Hepatocyte (in vitro differentiated cells): ENCODE data around the gene GFY. TPM values are rescaled to one million over a fixed set of nuclear protein-coding genes. Genes with fewer than 3 reads are reported as not detected.

Experiments
- DNase-seq: peaks from one replicate; pipeline ENCODE4 v3.0.0-alpha.2; 2016; ENCODE audit warnings: low spot score
- H2AFZ ChIP-seq: fragments of 200-600 bp; sonication (generic); 2 replicates; pipeline ENCODE4 v1.6.0; 2016; ENCODE audit warnings: antibody characterized with exemption, mild to moderate bottlenecking
- H3K27ac ChIP-seq: fragments of 200-600 bp; sonication (generic); 2 replicates; pipeline ENCODE4 v1.5.1; 2016; ENCODE audit warnings: mild to moderate bottlenecking
- H3K27me3 ChIP-seq: fragments of 200-600 bp; sonication (generic); 2 replicates; pipeline ENCODE4 v1.6.1; 2016
- H3K36me3 ChIP-seq: fragments of 200-600 bp; sonication (generic); replicated peaks from 2 replicates; pipeline ENCODE4 v1.5.1; 2016; ENCODE audit warnings: low read depth; ENCODE audit not compliant: insufficient read depth
- H3K4me1 ChIP-seq: fragments of 200-600 bp; sonication (generic); 2 replicates; pipeline ENCODE4 v1.5.1; 2016; ENCODE audit warnings: mild to moderate bottlenecking, moderate library complexity; ENCODE audit not compliant: insufficient read depth
- H3K4me2 ChIP-seq: fragments of 200-600 bp; sonication (generic); 2 replicates; pipeline ENCODE4 v1.6.0; 2016
- H3K4me3 ChIP-seq: fragments of 200-600 bp; sonication (generic); 2 replicates; pipeline ENCODE4 v1.5.1; 2016; ENCODE audit warnings: mild to moderate bottlenecking
- H3K79me2 ChIP-seq: fragments of 200-600 bp; sonication (generic); 2 replicates; pipeline ENCODE4 v1.6.0; 2017; ENCODE audit warnings: mild to moderate bottlenecking
- H3K9me2 ChIP-seq: fragments of 200-600 bp; sonication (generic); replicated peaks from 2 replicates; pipeline ENCODE4 v1.6.0; 2017; ENCODE audit warnings: mild to moderate bottlenecking; ENCODE audit not compliant: insufficient read depth
- H3K9me3 ChIP-seq: fragments of 200-600 bp; sonication (generic); 2 replicates; pipeline ENCODE4 v1.5.1; 2016; ENCODE audit warnings: low read depth, mild to moderate bottlenecking
- H4K20me1 ChIP-seq: fragments of 200-600 bp; sonication (generic); 2 replicates; pipeline ENCODE4 v1.6.0; 2016; ENCODE audit warnings: mild to moderate bottlenecking; ENCODE audit not compliant: insufficient read depth, poor library complexity, severe bottlenecking
- CTCF ChIP-seq: fragments of 200-600 bp; sonication (generic); IDR thresholded peaks from 2 replicates; pipeline ENCODE4 v1.5.1; 2016; ENCODE audit warnings: antibody characterized with exemption, mild to moderate bottlenecking; ENCODE audit not compliant: poor library complexity
- EZH2 ChIP-seq: fragments of 200-600 bp; sonication (generic); IDR thresholded peaks from 2 replicates; pipeline ENCODE4 v1.6.1; 2016; ENCODE audit warnings: antibody characterized with exemption, mild to moderate bottlenecking, borderline replicate concordance
- EZH2phosphoT487 ChIP-seq: fragments of 200-600 bp; sonication (generic); IDR thresholded peaks from one replicate; pipeline ENCODE4 v1.6.1; 2018; ENCODE audit warnings: antibody characterized with exemption, mild to moderate bottlenecking, low read depth, moderate library complexity; ENCODE audit not compliant: unreplicated experiment, severe bottlenecking
- WGBS: methylation state at CpG from one replicate; pipeline ENCODE4 v1.1.6; 2016; ENCODE audit warnings: low lambda C conversion rate; ENCODE audit errors: missing lambda C conversion rate; 5-methylcytosine and 5-hydroxymethylcytosine counted together
- polyA plus RNA-seq: library from polyadenylated mRNA; unstranded; fragments of >200 nt; fragmentation: Nextera tagmentation; extraction: Ambion mirVana; gene quantifications from 2 replicates; pipeline ENCODE4 v1.2.1, GENCODE V29; 2016
- total RNA-seq: library from RNA; depleted of rRNA; stranded (reverse); fragments of >200 nt; gene quantifications from 2 replicates; pipeline ENCODE4 v1.2.3, GENCODE V29; 2014

Gene GFY
- total and polyA plus RNA-seq, 2 experiments from 2014 or later: not detected

DNA sequence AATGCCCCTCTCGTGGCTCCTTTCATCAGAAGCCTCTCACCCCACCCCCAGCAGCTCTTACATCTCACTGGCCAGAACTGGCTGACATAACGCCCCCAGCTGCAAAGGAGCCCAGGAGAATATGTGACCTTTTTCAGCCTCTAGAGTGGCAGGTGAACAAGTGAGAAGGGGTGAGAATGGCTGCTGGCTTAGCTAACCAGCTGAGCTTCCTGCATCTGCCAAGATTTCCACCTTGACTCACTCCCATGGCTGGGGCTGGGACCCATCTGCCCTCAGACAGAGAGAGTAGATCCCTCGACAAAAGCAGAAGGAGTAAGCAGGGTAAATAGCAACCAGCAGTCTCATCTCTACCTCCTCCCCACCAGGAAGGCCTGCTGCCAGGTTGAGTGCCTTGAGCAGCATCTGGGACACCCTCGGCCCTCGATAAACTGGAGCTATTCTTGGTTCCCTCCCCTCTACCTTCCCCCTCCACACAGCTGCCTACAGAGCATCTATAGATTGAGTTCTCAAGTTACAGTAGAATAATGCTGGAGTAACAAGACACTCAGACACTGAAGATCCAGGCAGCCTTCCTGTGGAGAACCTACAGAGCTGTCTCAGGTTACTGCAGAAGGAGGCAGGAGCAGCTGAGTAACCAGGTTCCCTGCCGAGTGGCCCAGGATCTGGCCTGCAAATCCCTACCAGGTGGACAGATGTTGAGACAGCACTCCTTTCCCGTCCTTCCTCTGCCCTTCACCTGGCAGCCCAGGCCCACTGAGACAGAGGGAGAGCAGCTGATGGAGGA lies 21.6 kb upstream of the GFY start:
- H3K79me2 ChIP-seq: no peaks in the 10 kb centered on the region
- no peak overlapping the region for H3K4me2 ChIP-seq
- H3K27me3 ChIP-seq: no peaks in the 10 kb centered on the region
- no peaks in the 10 kb centered on the region for H4K20me1 ChIP-seq
- H3K4me1 ChIP-seq: no peaks in the 10 kb centered on the region
- no peaks in the 10 kb centered on the region for H3K9me3 ChIP-seq
- peak overlapping the region; percentile 51 for H3K27ac ChIP-seq
- TF ChIP-seq EZH2 (no peak), CTCF (no peak), EZH2phosphoT487 (no peak)
- H3K4me3 ChIP-seq: no peak overlapping the region
- no peaks in the 10 kb centered on the region for H3K9me2 ChIP-seq
- no peak for DNase-seq
- no peaks in the 10 kb centered on the region for H3K36me3 ChIP-seq
- H2AFZ ChIP-seq: no peak overlapping the region
- 21% methylated on average over 7 of the region's 7 CpGs for WGBS

DNA sequence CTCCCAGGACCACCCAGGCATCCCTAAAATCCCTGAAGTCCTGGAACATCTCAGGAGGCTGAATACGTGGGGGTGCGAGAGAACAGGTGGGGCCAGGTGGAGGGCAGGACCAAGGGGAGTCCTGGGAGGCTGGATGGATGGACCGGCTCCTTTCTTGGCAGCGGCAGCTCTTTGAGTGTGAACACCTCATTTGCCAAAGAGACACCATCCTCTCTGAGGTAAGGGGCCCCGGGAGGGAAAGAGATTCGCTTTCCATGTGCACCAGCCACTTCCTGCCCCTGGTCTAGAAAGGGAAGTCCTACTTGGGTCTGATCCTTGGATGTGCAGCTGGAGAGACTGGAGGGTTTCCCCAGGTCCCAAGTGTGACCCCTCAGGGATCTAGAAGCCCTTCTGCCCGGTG lies 18.1 kb upstream of the GFY start:
- no peak overlapping the region for H2AFZ ChIP-seq
- no peaks in the 10 kb centered on the region for H3K27me3 ChIP-seq
- no peak overlapping the region for H3K4me3 ChIP-seq
- no peak for TF ChIP-seq EZH2
- no peak for TF ChIP-seq CTCF
- TF ChIP-seq EZH2phosphoT487: no peak
- 81% methylated on average over 7 of the region's 7 CpGs for WGBS
- H3K4me1 ChIP-seq: no peaks in the 10 kb centered on the region
- no peak overlapping the region for H3K4me2 ChIP-seq
- no peaks in the 10 kb centered on the region for H3K9me2 ChIP-seq
- H3K9me3 ChIP-seq: no peaks in the 10 kb centered on the region
- H3K36me3 ChIP-seq: no peaks in the 10 kb centered on the region
- DNase-seq: no peak
- no peak overlapping the region for H3K27ac ChIP-seq
- no peaks in the 10 kb centered on the region for H4K20me1 ChIP-seq
- no peaks in the 10 kb centered on the region for H3K79me2 ChIP-seq

- Histone ChIP-seq H3K79me2 (no peaks in the 10 kb centered on the region), H3K9me2 (no peaks in the 10 kb centered on the region), H3K27ac (no peak overlapping the region), H3K4me3 (no peak overlapping the region), H3K27me3 (no peaks in the 10 kb centered on the region), H3K4me1 (no peaks in the 10 kb centered on the region), H4K20me1 (no peaks in the 10 kb centered on the region), H2AFZ (no peak overlapping the region), H3K9me3 (no peaks in the 10 kb centered on the region), H3K36me3 (no peaks in the 10 kb centered on the region), H3K4me2 (no peak overlapping the region)
- no peak for DNase-seq
- WGBS: 92% methylated on average over 16 of the region's 16 CpGs
- TF ChIP-seq CTCF: no peak
- no peak for TF ChIP-seq EZH2
These were observed 17.6 kb upstream of the GFY start for GRCh38 chr19:49407482-49408015.
